ENCODE measurements around the gene IFFO2. TPM values are rescaled to one million over a fixed set of nuclear protein-coding genes. Genes with fewer than 3 reads are reported as not detected.

IFFO2 gene
- total and polyA plus RNA-seq, 2 experiments from 2014 or later: 0.71 to 7.5 TPM

- no peak overlapping the region for H3K27ac Mint-ChIP-seq
- Histone ChIP-seq H3K4me3 (no peak overlapping the region), H3K4me1 (ENCODE audit: insufficient read depth) (no peaks in the 10 kb centered on the region), H4K20me1 (replicated peaks; ENCODE audit: insufficient read depth) (no peaks in the 10 kb centered on the region), H3F3A (replicated peaks; ENCODE audit: low read depth) (no peaks in the 10 kb centered on the region), H3K9me2 (ENCODE audit: insufficient read depth) (no peaks in the 10 kb centered on the region; the same call in 1 of the 2 replicates), H2AFZ (no peak overlapping the region), H3K27me3 (ENCODE audit: insufficient read depth) (no peaks in the 10 kb centered on the region), H3K4me2 (no peak overlapping the region), H3K36me3 (ENCODE audit: insufficient read depth) (no peaks in the 10 kb centered on the region), H3K27ac (ENCODE audit: low read depth) (no peak overlapping the region), H3K79me2 (replicated peaks; ENCODE audit: insufficient read depth) (no peaks in the 10 kb centered on the region)
- H3K27me3 Mint-ChIP-seq (ENCODE audit: insufficient read depth, low read depth, poor library complexity): peaks cover 9% of the 10 kb centered on the region
- H3K36me3 Mint-ChIP-seq (ENCODE audit: low read depth): no peaks in the 10 kb centered on the region
- TF ChIP-seq POLR2AphosphoS5 (IDR thresholded peaks at IDR 0.05; ENCODE audit: low read depth) (no peak), ETS1 (IDR thresholded peaks at IDR 0.05) (no peak), EZH2phosphoT487 (IDR thresholded peaks at IDR 0.05; ENCODE audit: unreplicated experiment) (no peak), NANOG (IDR thresholded peaks at IDR 0.05; ENCODE audit: borderline replicate concordance) (no peak), CREB1 (CRISPR knock-in tag; IDR thresholded peaks at IDR 0.05; ENCODE audit: low read depth) (no peak), REST (IDR thresholded peaks at IDR 0.05; ENCODE audit: unreplicated experiment) (no peak), ZNF331 (CRISPR knock-in tag; IDR thresholded peaks at IDR 0.05; ENCODE audit: low read depth) (no peak), EZH2 (IDR thresholded peaks at IDR 0.05; ENCODE audit: low read depth, unreplicated experiment) (no peak), STAT1 (IDR thresholded peaks at IDR 0.05; ENCODE audit: unreplicated experiment) (no peak), JUNB (IDR thresholded peaks at IDR 0.05; ENCODE audit: unreplicated experiment) (no peak), ZNF114 (CRISPR knock-in tag; IDR thresholded peaks at IDR 0.05) (no peak)
- TF ChIP-seq, protein P1, sequence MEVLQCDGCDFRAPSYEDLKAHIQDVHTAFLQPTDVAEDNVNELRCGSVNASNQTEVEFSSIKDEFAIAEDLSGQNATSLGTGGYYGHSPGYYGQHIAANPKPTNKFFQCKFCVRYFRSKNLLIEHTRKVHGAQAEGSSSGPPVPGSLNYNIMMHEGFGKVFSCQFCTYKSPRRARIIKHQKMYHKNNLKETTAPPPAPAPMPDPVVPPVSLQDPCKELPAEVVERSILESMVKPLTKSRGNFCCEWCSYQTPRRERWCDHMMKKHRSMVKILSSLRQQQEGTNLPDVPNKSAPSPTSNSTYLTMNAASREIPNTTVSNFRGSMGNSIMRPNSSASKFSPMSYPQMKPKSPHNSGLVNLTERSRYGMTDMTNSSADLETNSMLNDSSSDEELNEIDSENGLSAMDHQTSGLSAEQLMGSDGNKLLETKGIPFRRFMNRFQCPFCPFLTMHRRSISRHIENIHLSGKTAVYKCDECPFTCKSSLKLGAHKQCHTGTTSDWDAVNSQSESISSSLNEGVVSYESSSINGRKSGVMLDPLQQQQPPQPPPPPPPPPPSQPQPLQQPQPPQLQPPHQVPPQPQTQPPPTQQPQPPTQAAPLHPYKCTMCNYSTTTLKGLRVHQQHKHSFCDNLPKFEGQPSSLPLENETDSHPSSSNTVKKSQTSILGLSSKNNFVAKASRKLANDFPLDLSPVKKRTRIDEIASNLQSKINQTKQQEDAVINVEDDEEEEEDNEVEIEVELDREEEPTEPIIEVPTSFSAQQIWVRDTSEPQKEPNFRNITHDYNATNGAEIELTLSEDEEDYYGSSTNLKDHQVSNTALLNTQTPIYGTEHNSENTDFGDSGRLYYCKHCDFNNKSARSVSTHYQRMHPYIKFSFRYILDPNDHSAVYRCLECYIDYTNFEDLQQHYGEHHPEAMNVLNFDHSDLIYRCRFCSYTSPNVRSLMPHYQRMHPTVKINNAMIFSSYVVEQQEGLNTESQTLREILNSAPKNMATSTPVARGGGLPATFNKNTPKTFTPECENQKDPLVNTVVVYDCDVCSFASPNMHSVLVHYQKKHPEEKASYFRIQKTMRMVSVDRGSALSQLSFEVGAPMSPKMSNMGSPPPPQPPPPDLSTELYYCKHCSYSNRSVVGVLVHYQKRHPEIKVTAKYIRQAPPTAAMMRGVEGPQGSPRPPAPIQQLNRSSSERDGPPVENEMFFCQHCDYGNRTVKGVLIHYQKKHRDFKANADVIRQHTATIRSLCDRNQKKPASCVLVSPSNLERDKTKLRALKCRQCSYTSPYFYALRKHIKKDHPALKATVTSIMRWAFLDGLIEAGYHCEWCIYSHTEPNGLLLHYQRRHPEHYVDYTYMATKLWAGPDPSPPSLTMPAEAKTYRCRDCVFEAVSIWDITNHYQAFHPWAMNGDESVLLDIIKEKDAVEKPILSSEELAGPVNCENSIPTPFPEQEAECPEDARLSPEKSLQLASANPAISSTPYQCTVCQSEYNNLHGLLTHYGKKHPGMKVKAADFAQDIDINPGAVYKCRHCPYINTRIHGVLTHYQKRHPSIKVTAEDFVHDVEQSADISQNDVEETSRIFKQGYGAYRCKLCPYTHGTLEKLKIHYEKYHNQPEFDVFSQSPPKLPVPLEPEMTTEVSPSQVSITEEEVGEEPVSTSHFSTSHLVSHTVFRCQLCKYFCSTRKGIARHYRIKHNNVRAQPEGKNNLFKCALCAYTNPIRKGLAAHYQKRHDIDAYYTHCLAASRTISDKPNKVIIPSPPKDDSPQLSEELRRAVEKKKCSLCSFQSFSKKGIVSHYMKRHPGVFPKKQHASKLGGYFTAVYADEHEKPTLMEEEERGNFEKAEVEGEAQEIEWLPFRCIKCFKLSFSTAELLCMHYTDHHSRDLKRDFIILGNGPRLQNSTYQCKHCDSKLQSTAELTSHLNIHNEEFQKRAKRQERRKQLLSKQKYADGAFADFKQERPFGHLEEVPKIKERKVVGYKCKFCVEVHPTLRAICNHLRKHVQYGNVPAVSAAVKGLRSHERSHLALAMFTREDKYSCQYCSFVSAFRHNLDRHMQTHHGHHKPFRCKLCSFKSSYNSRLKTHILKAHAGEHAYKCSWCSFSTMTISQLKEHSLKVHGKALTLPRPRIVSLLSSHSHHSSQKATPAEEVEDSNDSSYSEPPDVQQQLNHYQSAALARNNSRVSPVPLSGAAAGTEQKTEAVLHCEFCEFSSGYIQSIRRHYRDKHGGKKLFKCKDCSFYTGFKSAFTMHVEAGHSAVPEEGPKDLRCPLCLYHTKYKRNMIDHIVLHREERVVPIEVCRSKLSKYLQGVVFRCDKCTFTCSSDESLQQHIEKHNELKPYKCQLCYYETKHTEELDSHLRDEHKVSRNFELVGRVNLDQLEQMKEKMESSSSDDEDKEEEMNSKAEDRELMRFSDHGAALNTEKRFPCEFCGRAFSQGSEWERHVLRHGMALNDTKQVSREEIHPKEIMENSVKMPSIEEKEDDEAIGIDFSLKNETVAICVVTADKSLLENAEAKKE (CRISPR knock-in tag; IDR thresholded peaks at IDR 0.05): no peak
- TF ChIP-seq, protein P2, sequence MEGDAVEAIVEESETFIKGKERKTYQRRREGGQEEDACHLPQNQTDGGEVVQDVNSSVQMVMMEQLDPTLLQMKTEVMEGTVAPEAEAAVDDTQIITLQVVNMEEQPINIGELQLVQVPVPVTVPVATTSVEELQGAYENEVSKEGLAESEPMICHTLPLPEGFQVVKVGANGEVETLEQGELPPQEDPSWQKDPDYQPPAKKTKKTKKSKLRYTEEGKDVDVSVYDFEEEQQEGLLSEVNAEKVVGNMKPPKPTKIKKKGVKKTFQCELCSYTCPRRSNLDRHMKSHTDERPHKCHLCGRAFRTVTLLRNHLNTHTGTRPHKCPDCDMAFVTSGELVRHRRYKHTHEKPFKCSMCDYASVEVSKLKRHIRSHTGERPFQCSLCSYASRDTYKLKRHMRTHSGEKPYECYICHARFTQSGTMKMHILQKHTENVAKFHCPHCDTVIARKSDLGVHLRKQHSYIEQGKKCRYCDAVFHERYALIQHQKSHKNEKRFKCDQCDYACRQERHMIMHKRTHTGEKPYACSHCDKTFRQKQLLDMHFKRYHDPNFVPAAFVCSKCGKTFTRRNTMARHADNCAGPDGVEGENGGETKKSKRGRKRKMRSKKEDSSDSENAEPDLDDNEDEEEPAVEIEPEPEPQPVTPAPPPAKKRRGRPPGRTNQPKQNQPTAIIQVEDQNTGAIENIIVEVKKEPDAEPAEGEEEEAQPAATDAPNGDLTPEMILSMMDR (conservative IDR thresholded peaks at IDR 0.05; ENCODE audit: low read depth in 2 of 2): no peak
- H3K4me3 Mint-ChIP-seq: no peak overlapping the region
- no peaks in the 10 kb centered on the region; the same call in 2 of the 3 replicates for H3K9me3 Mint-ChIP-seq
- H3K4me1 Mint-ChIP-seq: no peaks in the 10 kb centered on the region
- ATAC-seq (no peak), DNase-seq (ENCODE audit: low spot score) (no peak)
Measured at GRCh38 chr1:18976096-18976495, 19.6 kb upstream of the IFFO2 start.
